Natural killer cell (primary cell): ENCODE measurements around the gene PYGB. TPM values are rescaled to one million over a fixed set of nuclear protein-coding genes. Genes with fewer than 3 reads are reported as not detected.
A peak's percentile ranks its signal among the peaks of the same experiment; 100 is the strongest.

Source experiments
- ATAC-seq, 3 donors: fragments of 150-1000 bp in 2 of 3; fragments of 200-7000 bp in 1 of 3; cut with Tn5 transposase; 1 replicate in 1 of 3; 2 replicates in 2 of 3; pipeline ENCODE4 v1.10.0; 2021; ENCODE audit warnings: mild to moderate bottlenecking in 2 of 3, moderate library complexity in 2 of 3
- DNase-seq, 2 donors: peaks; one replicate each; pipeline versions ENCODE4 v3.0.0 to v3.0.0-alpha.2; 2013 to 2021; ENCODE audit warnings: mixed read lengths in 1 of 2
- H3K27ac ChIP-seq: one replicate; pipeline ENCODE4 v1.5.1; 2013; ENCODE audit warnings: mild to moderate bottlenecking, low read length
- H3K27me3 ChIP-seq: one replicate; pipeline ENCODE4 v1.6.1; 2013; ENCODE audit warnings: low read length; ENCODE audit not compliant: control insufficient read depth, insufficient read depth
- H3K36me3 ChIP-seq: one replicate; pipeline ENCODE4 v1.6.1; 2013; ENCODE audit warnings: low read length; ENCODE audit not compliant: control insufficient read depth, insufficient read depth
- H3K4me1 ChIP-seq: one replicate; pipeline ENCODE4 v1.6.1; 2013; ENCODE audit warnings: low read length; ENCODE audit not compliant: control insufficient read depth, insufficient read depth
- H3K4me3 ChIP-seq: one replicate; pipeline ENCODE4 v1.5.1; 2013; ENCODE audit warnings: low read length
- H3K9me3 ChIP-seq: one replicate; pipeline ENCODE4 v1.6.1; 2013; ENCODE audit warnings: low read length; ENCODE audit not compliant: control insufficient read depth, insufficient read depth
- H3K27ac Mint-ChIP-seq, 2 donors: one replicate each; pipeline ENCODE4 v1.8.0; 2022; ENCODE audit warnings: mild to moderate bottlenecking in 2 of 2, mixed read lengths in 2 of 2, moderate library complexity in 1 of 2
- H3K27me3 Mint-ChIP-seq, 2 donors: one replicate each; pipeline ENCODE4 v1.8.0; 2022; ENCODE audit warnings: low read depth in 2 of 2, mixed read lengths in 2 of 2
- H3K36me3 Mint-ChIP-seq: one replicate; pipeline ENCODE4 v1.8.0; 2022; ENCODE audit warnings: mixed read lengths
- H3K4me1 Mint-ChIP-seq, 2 donors: one replicate each; pipeline ENCODE4 v1.8.0; 2022; ENCODE audit warnings: mixed read lengths in 2 of 2
- H3K4me3 Mint-ChIP-seq: one replicate; pipeline ENCODE4 v1.8.0; 2022; ENCODE audit warnings: mild to moderate bottlenecking, moderate library complexity, mixed read lengths
- H3K9me3 Mint-ChIP-seq, 2 donors: one replicate each; pipeline ENCODE4 v1.8.0; 2022; ENCODE audit warnings: mixed read lengths in 2 of 2
- WGBS: methylation state at CpG from one replicate; pipeline ENCODE4 v1.1.7; 2013; ENCODE audit warnings: missing lambda C conversion rate; ENCODE audit not compliant: insufficient coverage; 5-methylcytosine and 5-hydroxymethylcytosine counted together
- intact Hi-C: fragments of 100-400 bp; cut with micrococcal nuclease; formaldehyde crosslinking; loops from one replicate; pipeline ENCODE4 v1.14.2; 2022
- total RNA-seq, 4 donors: library from RNA; stranded (reverse); fragments of 120-200 nt in 1 of 4; gene quantifications; one replicate each; pipeline versions ENCODE4 v1.2.3 to v1.2.4, GENCODE V29; 2013 to 2022
- TF ChIP-seq, protein P1 (sequence below): fragments of 200-600 bp; IDR thresholded peaks from one replicate; pipeline ENCODE4 v1.8.0; 2022; ENCODE audit warnings: antibody characterized with exemption

PYGB gene
- total RNA-seq, 3 donors from 2014 or later (not counting 1 experiment from before 2014, with no cell fraction given): 39.4 to 55.4 (median 47.0) TPM

DNA sequence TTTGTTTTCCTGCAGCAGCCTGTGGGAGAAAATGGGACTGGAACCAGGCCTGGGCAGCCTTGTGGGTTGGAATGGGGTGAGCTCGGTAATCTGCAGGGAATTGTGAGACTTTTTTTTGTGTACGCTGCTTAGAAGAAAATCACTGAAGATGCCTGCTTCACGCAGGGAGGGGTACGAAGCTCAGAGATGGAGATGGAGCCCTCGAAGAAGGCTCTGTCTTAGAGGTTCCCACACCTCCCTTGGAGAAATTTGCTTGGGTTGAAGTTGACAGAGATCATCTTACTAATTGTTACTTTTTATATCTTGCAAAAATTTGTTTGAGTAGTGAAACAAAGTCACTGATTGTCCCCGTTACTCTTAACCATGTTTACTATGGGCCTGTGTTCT, 894 bp downstream of the PYGB start:
- Histone ChIP-seq H3K4me3 (peak overlapping the region; percentile 57), H3K4me1 (peaks cover 21% of the 10 kb centered on the region), H3K27me3 (no peaks in the 10 kb centered on the region), H3K9me3 (no peaks in the 10 kb centered on the region), H3K36me3 (no peaks in the 10 kb centered on the region), H3K27ac (no peak overlapping the region)
- TF ChIP-seq, protein P1, sequence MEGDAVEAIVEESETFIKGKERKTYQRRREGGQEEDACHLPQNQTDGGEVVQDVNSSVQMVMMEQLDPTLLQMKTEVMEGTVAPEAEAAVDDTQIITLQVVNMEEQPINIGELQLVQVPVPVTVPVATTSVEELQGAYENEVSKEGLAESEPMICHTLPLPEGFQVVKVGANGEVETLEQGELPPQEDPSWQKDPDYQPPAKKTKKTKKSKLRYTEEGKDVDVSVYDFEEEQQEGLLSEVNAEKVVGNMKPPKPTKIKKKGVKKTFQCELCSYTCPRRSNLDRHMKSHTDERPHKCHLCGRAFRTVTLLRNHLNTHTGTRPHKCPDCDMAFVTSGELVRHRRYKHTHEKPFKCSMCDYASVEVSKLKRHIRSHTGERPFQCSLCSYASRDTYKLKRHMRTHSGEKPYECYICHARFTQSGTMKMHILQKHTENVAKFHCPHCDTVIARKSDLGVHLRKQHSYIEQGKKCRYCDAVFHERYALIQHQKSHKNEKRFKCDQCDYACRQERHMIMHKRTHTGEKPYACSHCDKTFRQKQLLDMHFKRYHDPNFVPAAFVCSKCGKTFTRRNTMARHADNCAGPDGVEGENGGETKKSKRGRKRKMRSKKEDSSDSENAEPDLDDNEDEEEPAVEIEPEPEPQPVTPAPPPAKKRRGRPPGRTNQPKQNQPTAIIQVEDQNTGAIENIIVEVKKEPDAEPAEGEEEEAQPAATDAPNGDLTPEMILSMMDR: no peak
- Mint-ChIP-seq H3K36me3 (no peaks in the 10 kb centered on the region), H3K9me3 (no peaks in the 10 kb centered on the region), H3K4me3 (peak overlapping the region; percentile 97), H3K4me1 (peaks cover 28 to 40% of the 10 kb centered on the region in 2 donors), H3K27me3 (peaks cover 4 to 7% of the 10 kb centered on the region in 2 donors), H3K27ac (peak overlapping the region; percentile 74 to 79)
- no peak for ATAC-seq
- intact Hi-C loops: loop anchor here (2.0 kb wide), 1 partner anchor 150 kb away; no protein-coding TSS in a partner anchor
- DNase-seq: peak in 1 of 2 donors; percentile 39
- 11% methylated on average over 5 of the region's 6 CpGs for WGBS

DNA sequence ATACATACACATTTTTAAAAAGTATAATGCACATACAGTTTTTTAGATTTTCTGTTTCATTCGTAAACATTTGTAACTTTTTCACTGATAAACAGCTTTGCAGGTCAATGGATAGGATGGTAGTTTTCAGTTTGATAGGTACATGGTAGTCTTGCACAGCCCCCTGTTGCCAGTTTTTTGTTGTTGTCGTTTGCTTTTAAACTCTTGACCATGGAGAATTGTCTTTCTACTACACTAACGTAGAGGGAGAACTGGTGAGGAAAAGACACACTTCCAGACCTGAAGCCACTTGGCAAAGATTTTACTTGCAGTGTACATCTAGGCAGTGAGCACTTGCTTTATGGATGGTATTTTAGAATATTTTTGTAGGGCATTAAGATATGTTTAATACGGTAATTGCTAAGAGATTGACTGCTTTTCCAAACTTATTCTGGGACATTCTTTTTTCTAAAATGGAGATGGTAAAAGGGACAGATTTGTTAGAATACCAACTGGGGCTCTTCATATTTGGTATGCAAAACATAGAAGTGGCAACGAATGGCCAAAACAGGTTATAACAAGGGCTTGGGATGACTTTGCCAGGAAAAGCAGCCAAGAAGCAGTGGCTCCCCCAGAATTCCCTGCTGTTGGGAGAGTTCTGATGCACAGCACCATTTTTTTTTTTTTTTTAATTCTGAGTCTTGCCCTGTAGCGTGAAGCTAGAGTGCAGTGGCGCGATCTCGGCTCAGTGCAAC, 1.5 kb downstream of the PYGB start:
- TF ChIP-seq, protein P1: no peak
- no peak for ATAC-seq
- Histone ChIP-seq H3K4me1 (peaks cover 21% of the 10 kb centered on the region), H3K4me3 (peak overlapping the region; percentile 57), H3K27ac (no peak overlapping the region), H3K27me3 (no peaks in the 10 kb centered on the region), H3K36me3 (no peaks in the 10 kb centered on the region), H3K9me3 (no peaks in the 10 kb centered on the region)
- H3K9me3 Mint-ChIP-seq: no peaks in the 10 kb centered on the region
- peaks cover 3 to 7% of the 10 kb centered on the region in 2 donors for H3K27me3 Mint-ChIP-seq
- peak overlapping the region; percentile 97 for H3K4me3 Mint-ChIP-seq
- WGBS: 86% methylated on average over 8 of the region's 9 CpGs
- intact Hi-C loops: loop anchor here (2.0 kb wide), 1 partner anchor 149 kb away; no protein-coding TSS in a partner anchor
- no peaks in the 10 kb centered on the region for H3K36me3 Mint-ChIP-seq
- peaks cover 28 to 40% of the 10 kb centered on the region in 2 donors for H3K4me1 Mint-ChIP-seq
- no peak for DNase-seq
- H3K27ac Mint-ChIP-seq: peak overlapping the region; percentile 74 to 79

DNA sequence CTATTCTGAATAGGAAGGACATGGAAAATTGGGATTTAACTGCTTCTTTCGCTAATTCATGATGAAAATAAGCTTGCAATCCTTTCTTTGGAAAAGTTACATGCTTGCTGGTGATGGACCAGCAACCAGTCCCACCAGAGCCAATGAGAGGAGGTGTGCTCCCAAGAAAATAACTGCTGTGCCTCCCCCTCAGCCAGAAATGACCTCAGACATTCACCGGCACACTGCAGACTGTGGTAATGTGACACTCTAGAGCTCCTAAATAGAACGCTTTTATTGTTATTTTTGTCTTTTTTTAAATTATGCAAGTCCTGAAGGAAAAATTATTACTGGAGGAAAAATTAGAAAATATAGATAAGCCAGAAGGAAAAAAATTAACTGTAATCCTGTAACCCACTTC, 2.6 kb downstream of the PYGB start:
- Mint-ChIP-seq H3K27ac (no peak overlapping the region), H3K36me3 (no peaks in the 10 kb centered on the region), H3K27me3 (peaks cover 0 to 1% of the 10 kb centered on the region in 2 donors), H3K4me3 (peak overlapping the region; percentile 31), H3K9me3 (no peaks in the 10 kb centered on the region), H3K4me1 (peaks cover 28 to 40% of the 10 kb centered on the region in 2 donors)
- no peak overlapping the region for H3K4me3 ChIP-seq
- H3K4me1 ChIP-seq: peaks cover 21% of the 10 kb centered on the region
- TF ChIP-seq, protein P1: no peak
- no peaks in the 10 kb centered on the region for H3K36me3 ChIP-seq
- no peaks in the 10 kb centered on the region for H3K9me3 ChIP-seq
- intact Hi-C loops: no loop called here
- ATAC-seq (no peak), DNase-seq (no peak)
- H3K27ac ChIP-seq: no peak overlapping the region
- WGBS: 88% methylated on average over 3 of the region's 3 CpGs
- H3K27me3 ChIP-seq: no peaks in the 10 kb centered on the region
